ENCODE data around the gene SIPA1. TPM values are rescaled to one million over a fixed set of nuclear protein-coding genes. Genes with fewer than 3 reads are reported as not detected.

SIPA1 gene
- total RNA-seq, 2 experiments from 2014 or later, result 95.4 to 156 TPM

DNA sequence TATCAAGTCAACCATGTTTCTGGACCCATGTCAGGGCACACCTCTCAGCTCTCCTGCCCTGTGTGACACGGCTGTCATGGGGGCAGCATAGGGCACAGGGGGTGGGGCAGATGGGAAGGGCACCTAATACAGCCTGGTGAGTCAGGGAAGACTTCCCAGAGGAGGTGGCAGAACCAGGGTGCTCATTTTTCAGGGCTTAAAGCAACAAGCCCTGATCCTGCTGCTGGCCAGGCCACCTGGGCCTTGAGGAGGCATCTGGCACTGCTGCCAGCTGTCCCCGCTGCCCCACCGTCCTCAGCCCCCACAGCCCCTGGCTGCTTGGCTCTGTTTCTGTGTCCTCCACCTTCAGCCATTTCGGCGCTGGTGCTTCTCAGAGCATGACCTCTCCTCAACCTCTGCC lies 28.2 kb upstream of the SIPA1 start:
- Histone ChIP-seq H3K27ac (ENCODE audit: low read depth, low read length, poor library complexity, severe bottlenecking) (no peak overlapping the region), H3K79me2 (ENCODE audit: insufficient read depth, low read depth, low read length) (peaks cover 23% of the 10 kb centered on the region; the same call in 1 of the 2 replicates), H3K4me1 (ENCODE audit: insufficient read depth, low read length, poor library complexity, severe bottlenecking) (peaks cover 32% of the 10 kb centered on the region), H4K20me1 (ENCODE audit: insufficient read depth, low read length) (no peaks in the 10 kb centered on the region), H2AFZ (ENCODE audit: low read length) (no peak overlapping the region), H3K9me2 (ENCODE audit: insufficient read depth, low read length) (no peaks in the 10 kb centered on the region), H3K36me3 (ENCODE audit: insufficient read depth, low read length) (peaks cover 29% of the 10 kb centered on the region), H3K9me3 (ENCODE audit: low read length) (no peaks in the 10 kb centered on the region), H3K4me2 (ENCODE audit: low read length) (no peak overlapping the region), H3K4me3 (ENCODE audit: low read depth, low read length, poor library complexity, severe bottlenecking) (no peak overlapping the region)
- ChIA-PET POLR2A (no interaction called here), CTCF (ENCODE audit: unreplicated experiment) (no interaction called here)
- BruUV-seq (replicated peaks), result no TSS peak
- TF ChIP-seq EZH2phosphoT487 (IDR thresholded peaks at IDR 0.05; ENCODE audit: borderline replicate concordance, low read depth, low read length), result no peak
- TF ChIP-seq, protein P1, sequence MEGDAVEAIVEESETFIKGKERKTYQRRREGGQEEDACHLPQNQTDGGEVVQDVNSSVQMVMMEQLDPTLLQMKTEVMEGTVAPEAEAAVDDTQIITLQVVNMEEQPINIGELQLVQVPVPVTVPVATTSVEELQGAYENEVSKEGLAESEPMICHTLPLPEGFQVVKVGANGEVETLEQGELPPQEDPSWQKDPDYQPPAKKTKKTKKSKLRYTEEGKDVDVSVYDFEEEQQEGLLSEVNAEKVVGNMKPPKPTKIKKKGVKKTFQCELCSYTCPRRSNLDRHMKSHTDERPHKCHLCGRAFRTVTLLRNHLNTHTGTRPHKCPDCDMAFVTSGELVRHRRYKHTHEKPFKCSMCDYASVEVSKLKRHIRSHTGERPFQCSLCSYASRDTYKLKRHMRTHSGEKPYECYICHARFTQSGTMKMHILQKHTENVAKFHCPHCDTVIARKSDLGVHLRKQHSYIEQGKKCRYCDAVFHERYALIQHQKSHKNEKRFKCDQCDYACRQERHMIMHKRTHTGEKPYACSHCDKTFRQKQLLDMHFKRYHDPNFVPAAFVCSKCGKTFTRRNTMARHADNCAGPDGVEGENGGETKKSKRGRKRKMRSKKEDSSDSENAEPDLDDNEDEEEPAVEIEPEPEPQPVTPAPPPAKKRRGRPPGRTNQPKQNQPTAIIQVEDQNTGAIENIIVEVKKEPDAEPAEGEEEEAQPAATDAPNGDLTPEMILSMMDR (conservative IDR thresholded peaks at IDR 0.05; ENCODE audit: low read length), result no peak
- intact Hi-C loops (cut with micrococcal nuclease; ENCODE audit: unreplicated experiment), result no loop called here
- DNase-seq (ENCODE audit: low spot score), result no peak

DNA sequence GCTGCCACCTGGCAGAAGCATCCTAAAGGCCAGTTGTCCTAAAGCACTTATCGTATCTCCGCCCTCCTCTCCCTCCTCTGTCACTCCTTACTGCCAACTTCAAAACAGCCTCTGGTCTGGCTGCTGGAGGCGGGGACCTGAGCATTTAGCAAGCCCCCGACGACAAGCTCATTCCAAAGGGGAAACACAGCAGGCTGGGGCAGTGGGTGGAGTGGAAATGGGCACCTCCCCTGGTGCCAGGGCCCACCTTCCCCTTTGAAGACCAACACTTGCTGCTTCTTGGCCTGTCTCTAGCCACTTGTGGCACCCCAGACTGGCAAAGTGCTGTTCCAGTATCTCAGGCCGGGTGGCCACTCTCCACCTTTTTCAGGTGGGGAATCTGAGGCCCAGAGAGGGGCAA lies 27.5 kb upstream of the SIPA1 start:
- Histone ChIP-seq H3K4me3 (ENCODE audit: low read depth, low read length, poor library complexity, severe bottlenecking) (no peak overlapping the region), H3K4me2 (ENCODE audit: low read length) (no peak overlapping the region), H3K27ac (ENCODE audit: low read depth, low read length, poor library complexity, severe bottlenecking) (no peak overlapping the region), H4K20me1 (ENCODE audit: insufficient read depth, low read length) (no peaks in the 10 kb centered on the region), H3K79me2 (ENCODE audit: insufficient read depth, low read depth, low read length) (peaks cover 23% of the 10 kb centered on the region; the same call in 1 of the 2 replicates), H3K36me3 (ENCODE audit: insufficient read depth, low read length) (peaks cover 22% of the 10 kb centered on the region), H3K9me3 (ENCODE audit: low read length) (no peaks in the 10 kb centered on the region), H3K9me2 (ENCODE audit: insufficient read depth, low read length) (no peaks in the 10 kb centered on the region), H2AFZ (ENCODE audit: low read length) (no peak overlapping the region), H3K4me1 (ENCODE audit: insufficient read depth, low read length, poor library complexity, severe bottlenecking) (peaks cover 32% of the 10 kb centered on the region)
- no peak for DNase-seq (ENCODE audit: low spot score)
- no TSS peak for BruUV-seq (replicated peaks)
- intact Hi-C loops (cut with micrococcal nuclease; ENCODE audit: unreplicated experiment), result no loop called here
- ChIA-PET POLR2A (interaction anchor here (0.7 kb wide), 1 partner anchor 11 kb away, joined by 3 read pairs; no protein-coding TSS in a partner anchor), CTCF (ENCODE audit: unreplicated experiment) (interaction anchor here (0.6 kb wide), 1 partner anchor 17 kb away, joined by 3 read pairs; no protein-coding TSS in a partner anchor)
- no peak for TF ChIP-seq EZH2phosphoT487 (IDR thresholded peaks at IDR 0.05; ENCODE audit: borderline replicate concordance, low read depth, low read length)
- TF ChIP-seq, protein P1 (conservative IDR thresholded peaks at IDR 0.05; ENCODE audit: low read length), result no peak

DNA sequence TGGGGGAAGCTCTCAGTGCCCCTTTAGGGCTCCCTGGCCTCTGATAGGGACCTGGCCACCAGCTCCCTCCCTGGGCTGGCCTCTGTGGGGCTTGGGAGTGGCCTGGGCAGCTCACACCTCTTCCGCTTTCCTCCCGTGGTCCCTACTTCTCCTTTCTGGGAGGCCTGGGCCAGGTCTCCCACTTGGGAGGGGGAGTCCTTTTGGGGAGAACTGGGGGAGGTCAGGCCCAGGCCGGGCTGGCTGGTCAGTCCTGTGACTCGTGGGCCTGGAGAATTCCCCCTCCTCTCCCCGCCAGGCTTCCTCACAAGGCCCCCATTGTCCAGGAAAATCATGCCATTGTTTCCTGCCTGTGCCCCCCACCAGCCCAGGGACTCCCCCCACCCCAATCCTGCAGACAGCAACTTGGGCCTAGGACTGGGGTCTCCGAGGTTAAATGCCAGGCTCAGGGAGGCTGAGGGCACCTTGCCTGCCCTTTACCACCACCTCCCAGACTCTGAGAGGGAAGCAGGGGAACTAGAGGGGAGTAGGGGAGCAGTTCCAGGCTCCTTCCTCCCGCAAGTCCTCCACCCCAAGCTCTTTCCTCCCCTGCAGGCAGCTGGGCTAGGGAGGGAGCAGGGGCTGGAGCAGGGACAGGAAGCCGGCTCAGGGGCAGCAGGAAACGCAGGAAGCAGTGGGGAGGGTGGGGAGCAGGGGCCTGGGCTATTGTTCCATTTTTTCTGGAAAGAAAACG lies 26.7 kb upstream of the SIPA1 start:
- Histone ChIP-seq H3K27ac (ENCODE audit: low read depth, low read length, poor library complexity, severe bottlenecking) (no peak overlapping the region), H3K4me3 (ENCODE audit: low read depth, low read length, poor library complexity, severe bottlenecking) (no peak overlapping the region), H3K4me2 (ENCODE audit: low read length) (peak overlapping the region; percentile 88; the same call in 1 of the 2 replicates), H3K79me2 (ENCODE audit: insufficient read depth, low read depth, low read length) (peaks cover 27% of the 10 kb centered on the region), H3K4me1 (ENCODE audit: insufficient read depth, low read length, poor library complexity, severe bottlenecking) (peaks cover 32% of the 10 kb centered on the region), H3K9me3 (ENCODE audit: low read length) (no peaks in the 10 kb centered on the region), H2AFZ (ENCODE audit: low read length) (no peak overlapping the region), H3K36me3 (ENCODE audit: insufficient read depth, low read length) (peaks cover 14% of the 10 kb centered on the region), H4K20me1 (ENCODE audit: insufficient read depth, low read length) (no peaks in the 10 kb centered on the region), H3K9me2 (ENCODE audit: insufficient read depth, low read length) (no peaks in the 10 kb centered on the region)
- intact Hi-C loops (cut with micrococcal nuclease; ENCODE audit: unreplicated experiment), result no loop called here
- DNase-seq (ENCODE audit: low spot score), result no peak
- ChIA-PET POLR2A (no interaction called here), CTCF (ENCODE audit: unreplicated experiment) (no interaction called here)
- TF ChIP-seq EZH2phosphoT487 (IDR thresholded peaks at IDR 0.05; ENCODE audit: borderline replicate concordance, low read depth, low read length), result no peak
- no TSS peak for BruUV-seq (replicated peaks)
